OCI-LY7 (cell line): Measurements from ENCODE around the gene LRRC36. TPM values are rescaled to one million over a fixed set of nuclear protein-coding genes. Genes with fewer than 3 reads are reported as not detected.
"Not testable (repeated sequence)": the region's sequence is repeated elsewhere in the genome, so short reads cannot be mapped to it uniquely, and the experiment has no call there.

Experiments
- BruUV-seq: library from RNA; stranded (reverse); fragments of 400-500 nt; replicated peaks from 2 replicates; lab custom pipeline; 2021; lab: Mats Ljungman, UMichigan
- CTCF ChIA-PET: fragments of 300-600 bp; sonication (Branson Sonifier 250); formaldehyde crosslinking; loops from one replicate; lab custom pipeline; 2022; ENCODE audit warnings: antibody characterized with exemption; ENCODE audit not compliant: unreplicated experiment; lab: Charles Lee
- POLR2A ChIA-PET: fragments of 300-600 bp; sonication (Branson Sonifier 250); formaldehyde crosslinking; loops from one replicate; lab custom pipeline; 2022; ENCODE audit warnings: antibody characterized with exemption; lab: Charles Lee
- DNase-seq: peaks from one replicate; pipeline ENCODE4 v3.0.0-alpha.2; 2015; ENCODE audit warnings: low spot score
- H2AFZ ChIP-seq: fragments of 200-600 bp; sonication (generic), shearing (Covaris generic); 2 replicates; pipeline ENCODE4 v1.6.1; 2014; ENCODE audit warnings: mild to moderate bottlenecking, antibody characterized with exemption, low read length, moderate library complexity
- H3K27ac ChIP-seq: fragments of 200-600 bp; sonication (generic); 2 replicates; pipeline ENCODE4 v1.5.1; 2014; ENCODE audit warnings: mixed run types, low read depth, mild to moderate bottlenecking, moderate library complexity, low read length, inconsistent platforms; ENCODE audit not compliant: poor library complexity, severe bottlenecking
- H3K36me3 ChIP-seq: fragments of 200-600 bp; sonication (generic); 2 replicates; pipeline ENCODE4 v1.6.1; 2014; ENCODE audit warnings: mild to moderate bottlenecking, antibody characterized with exemption, low read length, moderate library complexity, mixed read lengths; ENCODE audit not compliant: insufficient read depth
- H3K4me1 ChIP-seq: fragments of 200-600 bp; sonication (generic); 2 replicates; pipeline ENCODE4 v1.5.1; 2014; ENCODE audit warnings: mild to moderate bottlenecking, low read length; ENCODE audit not compliant: insufficient read depth, poor library complexity, severe bottlenecking
- H3K4me2 ChIP-seq: fragments of 200-600 bp; sonication (generic); 2 replicates; pipeline ENCODE4 v1.6.1; 2014; ENCODE audit warnings: mild to moderate bottlenecking, low read length
- H3K4me3 ChIP-seq: fragments of 200-600 bp; sonication (generic); 2 replicates; pipeline ENCODE4 v1.5.1; 2014; ENCODE audit warnings: mild to moderate bottlenecking, low read depth, low read length; ENCODE audit not compliant: poor library complexity, severe bottlenecking
- H3K79me2 ChIP-seq: fragments of 200-600 bp; sonication (generic); 2 replicates; pipeline ENCODE4 v1.6.1; 2016; ENCODE audit warnings: low read depth, mild to moderate bottlenecking, low read length, moderate library complexity, mixed read lengths; ENCODE audit not compliant: insufficient read depth
- H3K9me2 ChIP-seq: fragments of 200-600 bp; sonication (generic); 2 replicates; pipeline ENCODE4 v1.6.1; 2016; ENCODE audit warnings: mild to moderate bottlenecking, low read length, mixed read lengths; ENCODE audit not compliant: insufficient read depth
- H3K9me3 ChIP-seq: fragments of 200-600 bp; sonication (generic); 2 replicates; pipeline ENCODE4 v1.6.1; 2014; ENCODE audit warnings: mild to moderate bottlenecking, mixed run types, low read length, mixed read lengths
- H4K20me1 ChIP-seq: fragments of 200-600 bp; sonication (generic); 2 replicates; pipeline ENCODE4 v1.6.1; 2014; ENCODE audit warnings: mild to moderate bottlenecking, antibody characterized with exemption, low read length, moderate library complexity, mixed read lengths; ENCODE audit not compliant: insufficient read depth
- CTCF ChIP-seq: fragments of 200-600 bp; sonication (generic); conservative IDR thresholded peaks from 2 replicates; pipeline ENCODE4 v1.5.1; 2014; ENCODE audit warnings: mild to moderate bottlenecking, antibody characterized with exemption, low read length, moderate library complexity, mixed read lengths
- EZH2phosphoT487 ChIP-seq: fragments of 200-600 bp; sonication (generic); IDR thresholded peaks from 2 replicates; pipeline ENCODE4 v1.6.1; 2018; ENCODE audit warnings: low read depth, borderline replicate concordance, mild to moderate bottlenecking, mixed run types, antibody characterized with exemption, low read length, moderate library complexity, mixed read lengths
- intact Hi-C: fragments of 100-400 bp; cut with micrococcal nuclease; formaldehyde crosslinking; loops from one replicate; pipeline ENCODE4 v1.10.0; 2022; ENCODE audit not compliant: unreplicated experiment
- total RNA-seq, 2 experiments: library from RNA; depleted of rRNA in 1 of 2; stranded (reverse); fragments of >200 nt in 1 of 2; shearing (Covaris generic) in 1 of 2; gene quantifications; 2 replicates each; pipeline ENCODE4 v1.2.3, GENCODE V29; 2014 to 2022

Gene LRRC36
- total RNA-seq, 2 experiments from 2014 or later = not detected

GRCh38 chr16:67364600-67365235, 38.1 kb downstream of the LRRC36 start:
- BruUV-seq = no TSS peak
- TF ChIP-seq CTCF (no peak), EZH2phosphoT487 (no peak)
- POLR2A ChIA-PET = no interaction called here

GRCh38 chr16:67370661-67371060, 44.0 kb downstream of the LRRC36 start:
- Histone ChIP-seq H3K36me3 (no peaks in the 10 kb centered on the region), H3K4me3 (no peak overlapping the region), H3K27ac (no peak overlapping the region), H3K4me2 (no peak overlapping the region), H2AFZ (no peak overlapping the region), H3K9me3 (peaks cover 4% of the 10 kb centered on the region; the same call in 1 of the 2 replicates), H3K4me1 (no peaks in the 10 kb centered on the region), H4K20me1 (no peaks in the 10 kb centered on the region), H3K79me2 (no peaks in the 10 kb centered on the region), H3K9me2 (no peaks in the 10 kb centered on the region)
- intact Hi-C loops = no loop called here
- no TSS peak for BruUV-seq
- ChIA-PET POLR2A (no interaction called here), CTCF (no interaction called here)
- TF ChIP-seq CTCF (no peak), EZH2phosphoT487 (no peak)
- no peak for DNase-seq

More at GRCh38 chr16:67364600-67365235, 38.1 kb downstream of the LRRC36 start:
- Histone ChIP-seq H3K4me3 (no peak overlapping the region), H2AFZ (no peak overlapping the region), H3K4me1 (peaks cover 8% of the 10 kb centered on the region), H3K36me3 (no peaks in the 10 kb centered on the region), H3K27ac (no peak overlapping the region), H3K9me2 (no peaks in the 10 kb centered on the region), H4K20me1 (no peaks in the 10 kb centered on the region), H3K4me2 (no peak overlapping the region), H3K9me3 (peaks cover 4% of the 10 kb centered on the region; the same call in 1 of the 2 replicates), H3K79me2 (no peaks in the 10 kb centered on the region)
- no peak for DNase-seq
- intact Hi-C loops = no loop called here
- CTCF ChIA-PET = no interaction called here

GRCh38 chr16:67372664-67373063, 46.0 kb downstream of the LRRC36 start:
- no peaks in the 10 kb centered on the region for H3K4me1 ChIP-seq
- no peaks in the 10 kb centered on the region for H3K9me2 ChIP-seq
- DNase-seq = peak; percentile 16
- CTCF ChIA-PET = no interaction called here
- BruUV-seq = no TSS peak
- intact Hi-C loops = no loop called here
- POLR2A ChIA-PET = no interaction called here
- no peaks in the 10 kb centered on the region for H3K79me2 ChIP-seq
- no peaks in the 10 kb centered on the region for H4K20me1 ChIP-seq
- H3K36me3 ChIP-seq = no peaks in the 10 kb centered on the region
- peaks cover 4% of the 10 kb centered on the region; the same call in 1 of the 2 replicates for H3K9me3 ChIP-seq
- H3K27ac ChIP-seq = no peak overlapping the region
- TF ChIP-seq CTCF = peak; percentile 73
- no peak for TF ChIP-seq EZH2phosphoT487
- no peak overlapping the region for H3K4me3 ChIP-seq
- H3K4me2 ChIP-seq = no peak overlapping the region
- no peak overlapping the region for H2AFZ ChIP-seq

GRCh38 chr16:67376012-67376411, 49.4 kb downstream of the LRRC36 start:
- H2AFZ ChIP-seq, H3K36me3 ChIP-seq, BruUV-seq, POLR2A ChIA-PET, H4K20me1 ChIP-seq, H3K27ac ChIP-seq, H3K9me2 ChIP-seq, H3K9me3 ChIP-seq, CTCF ChIA-PET, intact Hi-C loops, DNase-seq, H3K4me2 ChIP-seq, H3K4me3 ChIP-seq, H3K4me1 ChIP-seq, H3K79me2 ChIP-seq: not testable (repeated sequence)
